ENCODE results near the gene C20orf144.

DNA sequence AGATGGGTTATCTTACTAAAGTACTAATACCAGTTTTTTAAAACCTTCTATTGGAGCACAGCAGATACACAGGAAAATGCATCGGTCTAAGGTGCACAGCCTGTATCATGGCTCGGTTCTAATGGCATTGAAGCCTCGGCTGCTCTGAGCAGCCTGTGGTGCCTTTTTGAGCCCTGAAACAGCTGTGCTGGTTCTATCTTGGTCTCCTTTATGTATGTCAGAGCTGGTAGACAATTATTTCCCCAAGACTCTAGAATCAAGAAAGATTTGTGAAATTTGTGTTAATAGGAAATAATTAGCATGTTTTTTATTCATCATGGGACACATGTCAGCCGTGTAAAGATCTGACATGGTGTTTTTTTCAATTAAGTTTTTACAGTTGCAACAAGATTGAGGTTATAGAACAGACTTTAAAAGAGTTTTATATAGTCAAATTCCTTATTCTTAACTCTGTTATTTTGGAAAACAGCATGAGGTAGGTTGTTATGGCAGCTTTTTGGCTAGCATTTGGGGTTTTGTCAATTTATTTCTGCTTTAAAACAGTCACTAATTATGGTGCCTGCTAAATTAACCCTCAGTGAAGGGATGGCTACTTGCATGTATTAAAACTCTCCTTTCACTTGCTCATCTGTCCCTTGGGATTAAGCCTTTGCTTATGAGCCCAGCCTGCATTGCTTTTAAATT, 40.3 kb upstream of the C20orf144 start:
- TF ChIP-seq, protein P1, sequence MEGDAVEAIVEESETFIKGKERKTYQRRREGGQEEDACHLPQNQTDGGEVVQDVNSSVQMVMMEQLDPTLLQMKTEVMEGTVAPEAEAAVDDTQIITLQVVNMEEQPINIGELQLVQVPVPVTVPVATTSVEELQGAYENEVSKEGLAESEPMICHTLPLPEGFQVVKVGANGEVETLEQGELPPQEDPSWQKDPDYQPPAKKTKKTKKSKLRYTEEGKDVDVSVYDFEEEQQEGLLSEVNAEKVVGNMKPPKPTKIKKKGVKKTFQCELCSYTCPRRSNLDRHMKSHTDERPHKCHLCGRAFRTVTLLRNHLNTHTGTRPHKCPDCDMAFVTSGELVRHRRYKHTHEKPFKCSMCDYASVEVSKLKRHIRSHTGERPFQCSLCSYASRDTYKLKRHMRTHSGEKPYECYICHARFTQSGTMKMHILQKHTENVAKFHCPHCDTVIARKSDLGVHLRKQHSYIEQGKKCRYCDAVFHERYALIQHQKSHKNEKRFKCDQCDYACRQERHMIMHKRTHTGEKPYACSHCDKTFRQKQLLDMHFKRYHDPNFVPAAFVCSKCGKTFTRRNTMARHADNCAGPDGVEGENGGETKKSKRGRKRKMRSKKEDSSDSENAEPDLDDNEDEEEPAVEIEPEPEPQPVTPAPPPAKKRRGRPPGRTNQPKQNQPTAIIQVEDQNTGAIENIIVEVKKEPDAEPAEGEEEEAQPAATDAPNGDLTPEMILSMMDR (conservative IDR thresholded peaks at IDR 0.05; ENCODE audit: low read depth, low read length), result no peak
- TF ChIP-seq EZH2 (IDR thresholded peaks at IDR 0.05; ENCODE audit: low read length, unreplicated experiment) (no peak), EZH2phosphoT487 (IDR thresholded peaks at IDR 0.05; ENCODE audit: borderline replicate concordance, low read length) (no peak)

Measured in PC-3 (cell line).